Kidney glomerular epithelial cell (primary cell): Measurements from ENCODE around the gene C16orf87.

Experiments used
- DNase-seq: peaks from one replicate; lab custom pipeline; 2025; lab: John Stamatoyannopoulos, UW

C16orf87 gene

GRCh38 chr16:46757339-46758050, 73.5 kb downstream of the C16orf87 start:
- no peak for DNase-seq

GRCh38 chr16:46756772-46757171, 74.2 kb downstream of the C16orf87 start:
- DNase-seq: no peak

- DNase-seq: no peak
These were observed 78.0 kb downstream of the C16orf87 start for GRCh38 chr16:46753015-46753414.

GRCh38 chr16:46751381-46751780, 79.6 kb downstream of the C16orf87 start:
- DNase-seq: no peak

- no peak for DNase-seq
These were observed 81.9 kb downstream of the C16orf87 start for GRCh38 chr16:46748775-46749705.

GRCh38 chr16:46747777-46748651, 83.0 kb downstream of the C16orf87 start, which contains the start of gene MYLK3:
Gene MYLK3 (minus strand): TSS chr16:46748344. CDS start chr16:46748193, 151 bp downstream.
- no peak for DNase-seq

GRCh38 chr16:46746821-46747776, 83.9 kb downstream of the C16orf87 start:
- DNase-seq: no peak
